ENCODE results near the gene SCAMP2.

The SCAMP2 gene

GRCh38 chr15:74815961-74816360 is 57.2 kb downstream of the SCAMP2 start:
- no peak for DNase-seq

DNA sequence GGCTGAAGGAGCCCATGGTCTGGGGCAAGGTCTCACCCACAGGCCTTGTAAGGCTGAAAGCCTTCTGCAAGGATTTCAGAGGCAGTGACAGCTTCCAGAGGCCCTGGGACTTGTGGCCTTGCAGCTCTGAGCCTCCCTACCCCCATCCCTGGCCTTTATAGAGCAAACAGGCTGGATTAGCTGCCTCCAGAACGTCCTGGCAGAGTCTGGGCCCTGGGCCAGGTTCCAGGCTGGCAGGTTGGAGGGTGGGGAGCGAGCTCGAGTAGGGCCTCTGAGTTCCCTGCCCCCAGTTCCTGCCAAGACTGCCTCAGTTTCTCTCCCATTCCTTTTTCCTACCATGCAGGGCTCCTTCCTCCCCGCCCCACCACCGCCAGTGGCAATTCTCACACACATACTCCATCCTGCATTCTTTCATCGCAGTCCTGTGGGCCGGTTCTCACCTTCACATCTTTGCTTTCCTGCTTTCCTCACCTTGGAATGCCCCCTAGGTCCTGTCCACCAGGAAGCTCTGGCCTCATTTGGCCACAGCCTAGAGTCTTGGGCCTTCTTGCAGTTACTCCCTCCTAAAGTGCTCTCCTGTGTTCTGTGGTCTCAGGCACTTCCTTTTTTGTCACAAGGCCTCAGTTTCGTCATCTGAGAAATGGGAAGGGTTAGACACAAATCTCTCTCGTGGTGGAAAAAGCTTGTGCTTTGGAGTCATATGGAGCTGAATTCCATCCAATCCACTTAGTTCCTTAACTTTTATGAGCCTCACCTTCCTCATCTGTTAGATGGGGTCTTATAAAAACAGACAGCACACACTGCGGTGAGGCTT is 57.8 kb downstream of the SCAMP2 start:
- peak; percentile 32 to 53 (median 47) for DNase-seq

DNA sequence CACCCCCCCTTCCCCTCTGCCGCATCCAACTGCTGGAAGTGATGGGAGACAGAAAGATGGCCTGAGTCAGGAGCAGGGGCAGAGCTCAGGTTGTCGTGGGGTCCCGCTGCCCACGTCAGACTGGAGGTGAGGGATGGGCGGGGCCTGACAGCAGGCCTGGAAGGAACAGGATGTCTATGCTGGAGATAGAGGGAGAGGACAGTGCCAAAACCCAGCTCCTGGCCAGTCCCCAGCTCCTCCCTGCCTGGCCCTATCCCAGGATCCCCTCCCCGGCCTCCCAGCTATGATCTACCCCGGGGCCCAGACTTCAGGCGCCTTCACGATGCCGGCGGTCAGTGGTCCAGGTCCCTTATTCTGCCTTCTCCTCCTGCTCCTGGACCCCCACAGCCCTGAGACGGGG is 60.6 kb downstream of the SCAMP2 start, which contains the start of gene LMAN1L:
LMAN1L (plus strand) TSS at position 303 of the 400 bp plus-strand sequence; CDS start at position 323, 20 bp downstream.
- no peak for DNase-seq

GRCh38 chr15:74809956-74810355 is 63.2 kb downstream of the SCAMP2 start:
- DNase-seq: no peak

- no peak for DNase-seq
Observed at GRCh38 chr15:74809242-74809641, 63.9 kb downstream of the SCAMP2 start.

DNA sequence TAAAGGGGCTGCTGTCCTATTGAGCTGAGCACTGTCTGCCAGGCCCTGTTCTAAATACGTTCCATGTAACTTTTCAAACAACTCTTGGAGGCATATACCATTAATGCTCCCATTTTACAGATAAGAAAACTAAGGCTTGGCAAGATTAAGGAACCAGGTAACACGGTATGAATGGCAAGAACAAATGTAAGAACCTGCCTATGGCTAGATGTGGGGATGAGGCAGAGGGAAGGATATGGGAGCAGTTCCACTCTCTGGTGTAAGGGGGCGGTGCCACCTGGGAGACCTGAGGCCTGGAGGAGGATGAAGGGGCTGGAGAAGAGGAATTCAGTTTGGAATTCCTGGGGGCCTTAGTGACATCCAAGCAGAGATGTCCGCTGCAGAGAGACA is 64.3 kb downstream of the SCAMP2 start:
- no peak for DNase-seq

GRCh38 chr15:74808078-74808839 is 64.9 kb downstream of the SCAMP2 start:
- DNase-seq: no peak

DNA sequence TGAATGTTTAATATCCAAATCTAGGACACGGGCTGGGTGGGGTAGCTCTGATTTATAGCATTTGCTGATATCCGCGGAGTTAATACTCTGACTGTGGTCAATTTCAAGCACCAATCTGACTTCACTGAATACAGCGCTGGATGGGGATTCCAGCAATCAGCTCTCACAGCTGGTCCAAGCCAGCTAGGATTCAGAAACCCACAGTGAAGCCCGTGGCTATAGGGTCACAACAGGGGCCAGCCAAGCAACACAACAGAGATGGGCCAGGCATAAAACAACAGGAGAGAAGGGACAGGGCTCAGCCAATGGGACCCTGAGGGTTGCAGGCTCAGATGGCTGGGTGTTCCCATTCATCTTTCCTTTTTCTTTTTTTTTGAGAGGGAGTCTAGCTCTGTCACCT is 65.9 kb downstream of the SCAMP2 start:
- no peak for DNase-seq

DNA sequence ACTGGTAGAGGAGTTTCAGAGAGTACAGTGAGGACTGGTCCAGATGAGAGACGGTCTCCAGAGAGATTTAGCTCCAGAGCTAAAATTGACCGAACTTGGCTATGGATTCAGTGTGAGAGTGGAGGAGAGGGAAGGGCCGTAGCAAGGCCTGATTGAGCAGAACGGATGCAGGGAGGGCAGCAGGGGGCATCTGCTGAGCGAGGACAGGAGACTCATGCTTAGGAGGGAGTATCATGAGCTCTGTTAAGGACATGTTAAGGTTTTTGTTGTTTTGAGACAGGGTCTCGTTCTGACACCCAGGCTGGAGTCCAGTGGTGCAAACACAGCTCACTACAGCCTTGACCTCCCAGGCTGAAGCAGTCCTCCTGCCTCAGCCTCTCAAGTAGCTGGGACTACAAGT is 68.2 kb downstream of the SCAMP2 start:
- DNase-seq: no peak

GRCh38 chr15:74802862-74803447 is 70.2 kb downstream of the SCAMP2 start:
- no peak for DNase-seq

GRCh38 chr15:74802290-74802689 is 70.9 kb downstream of the SCAMP2 start:
- no peak for DNase-seq

DNA sequence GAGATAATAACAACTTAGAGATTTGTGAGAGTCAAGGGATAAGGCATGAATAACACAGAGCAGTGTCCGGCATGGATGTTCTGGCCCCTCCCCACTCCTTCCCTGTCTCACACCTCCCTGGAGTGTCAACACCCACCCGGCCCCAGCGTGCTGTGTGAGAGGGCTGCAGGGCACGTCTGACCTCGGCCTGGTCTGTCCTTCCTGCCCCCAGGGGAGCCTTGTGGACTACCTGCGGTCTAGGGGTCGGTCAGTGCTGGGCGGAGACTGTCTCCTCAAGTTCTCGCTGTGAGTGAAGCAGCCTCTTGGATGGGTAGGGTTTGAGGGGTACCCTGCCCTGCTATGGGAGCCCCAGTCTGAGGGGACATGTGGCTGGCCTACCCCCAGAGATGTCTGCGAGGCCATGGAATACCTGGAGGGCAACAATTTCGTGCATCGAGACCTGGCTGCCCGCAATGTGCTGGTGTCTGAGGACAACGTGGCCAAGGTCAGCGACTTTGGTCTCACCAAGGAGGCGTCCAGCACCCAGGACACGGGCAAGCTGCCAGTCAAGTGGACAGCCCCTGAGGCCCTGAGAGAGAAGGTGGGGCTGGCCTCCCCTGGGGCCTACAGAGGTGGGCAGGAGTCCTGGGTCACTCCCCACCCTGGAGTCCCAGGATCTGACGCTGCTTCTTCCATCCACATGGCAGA is 71.7 kb downstream of the SCAMP2 start:
- DNase-seq: no peak

DNA sequence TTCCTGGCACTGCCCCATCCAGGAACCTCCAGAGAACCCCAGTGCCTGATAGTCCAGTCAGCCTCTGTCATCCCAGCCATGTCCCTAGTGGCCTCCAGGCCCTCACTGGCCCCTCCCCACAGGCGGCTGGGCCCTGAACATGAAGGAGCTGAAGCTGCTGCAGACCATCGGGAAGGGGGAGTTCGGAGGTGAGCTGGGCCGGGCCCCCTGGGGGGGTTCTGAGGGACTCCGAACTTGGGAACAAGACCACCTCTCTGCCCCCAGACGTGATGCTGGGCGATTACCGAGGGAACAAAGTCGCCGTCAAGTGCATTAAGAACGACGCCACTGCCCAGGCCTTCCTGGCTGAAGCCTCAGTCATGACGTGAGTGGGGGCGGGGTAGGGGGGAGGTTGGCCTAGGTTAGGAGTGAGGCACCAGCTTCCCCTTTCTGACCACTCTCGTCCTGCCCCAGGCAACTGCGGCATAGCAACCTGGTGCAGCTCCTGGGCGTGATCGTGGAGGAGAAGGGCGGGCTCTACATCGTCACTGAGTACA is 72.5 kb downstream of the SCAMP2 start:
- DNase-seq: peak in 2 of 3 donors; percentile 45 to 64

DNA sequence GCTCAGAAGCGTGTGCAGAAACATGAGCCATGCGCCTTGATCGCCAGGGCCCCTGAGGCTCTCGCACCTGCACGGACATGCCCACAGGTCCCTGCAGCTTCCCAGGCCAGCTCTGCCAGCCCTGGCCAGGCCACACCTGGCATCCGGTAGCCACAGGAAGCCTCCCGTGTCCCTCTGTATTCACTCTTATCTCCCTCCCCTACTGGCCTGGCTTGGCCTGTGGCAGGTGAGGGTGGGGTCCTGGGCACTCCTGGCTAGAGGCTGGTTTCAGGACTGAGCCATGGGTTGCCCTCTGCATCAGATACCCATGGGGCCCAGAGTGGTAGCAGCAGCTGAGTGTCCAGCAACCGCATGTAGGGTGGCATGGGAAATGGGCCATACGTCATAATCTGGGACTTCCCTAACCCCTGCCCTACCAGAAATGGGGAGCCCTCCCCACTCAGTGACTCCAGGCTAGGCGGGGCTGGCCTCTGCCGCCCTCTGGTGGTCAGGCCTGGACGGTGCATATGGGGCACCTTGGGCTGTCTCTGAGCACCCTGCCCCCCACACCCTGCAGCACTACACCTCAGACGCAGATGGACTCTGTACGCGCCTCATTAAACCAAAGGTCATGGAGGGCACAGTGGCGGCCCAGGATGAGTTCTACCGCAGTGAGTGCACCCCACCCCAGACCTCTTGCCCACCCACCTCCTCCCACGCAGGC is 73.2 kb downstream of the SCAMP2 start:
- peak; percentile 95 to 98 (median 96) for DNase-seq

DNA sequence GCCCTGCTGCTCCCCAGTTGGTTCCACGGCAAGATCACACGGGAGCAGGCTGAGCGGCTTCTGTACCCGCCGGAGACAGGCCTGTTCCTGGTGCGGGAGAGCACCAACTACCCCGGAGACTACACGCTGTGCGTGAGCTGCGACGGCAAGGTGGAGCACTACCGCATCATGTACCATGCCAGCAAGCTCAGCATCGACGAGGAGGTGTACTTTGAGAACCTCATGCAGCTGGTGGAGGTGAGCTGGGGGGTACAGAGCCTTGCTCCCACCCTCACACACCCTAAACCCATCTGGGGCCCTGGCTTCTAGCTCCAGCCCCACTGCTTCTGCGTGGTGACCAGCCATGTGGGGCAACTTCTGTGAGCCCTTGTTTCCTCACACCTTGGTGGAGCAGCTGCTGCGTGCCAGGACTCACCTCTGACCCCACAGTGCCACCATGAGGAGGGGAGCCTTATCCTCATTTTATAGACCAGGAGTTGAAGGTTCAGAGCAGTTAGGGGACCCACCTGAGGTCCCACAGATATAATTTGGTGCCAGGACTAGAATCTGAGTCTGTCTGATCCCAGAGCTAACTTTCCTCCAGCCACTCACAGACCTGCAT is 73.8 kb downstream of the SCAMP2 start:
- no peak for DNase-seq

GRCh38 chr15:74798388-74799254 is 74.5 kb downstream of the SCAMP2 start:
- DNase-seq: no peak

- no peak for DNase-seq
Observed at GRCh38 chr15:74795966-74796625, 77.1 kb downstream of the SCAMP2 start.

GRCh38 chr15:74794970-74795349 is 78.2 kb downstream of the SCAMP2 start:
- no peak for DNase-seq

- no peak for DNase-seq
Observed at GRCh38 chr15:74794248-74794969, 78.8 kb downstream of the SCAMP2 start.
